Neural cell (in vitro differentiated cells): ENCODE results near the gene TRIM24. TPM values are rescaled to one million over a fixed set of nuclear protein-coding genes. Genes with fewer than 3 reads are reported as not detected.

Source experiments
- H2AFZ ChIP-seq: fragments of 200-600, 300-800 bp; sonication (generic), shearing (Covaris generic); 2 replicates; pipeline ENCODE4 v1.6.0; 2014; ENCODE audit warnings: low read depth, mild to moderate bottlenecking, antibody characterized with exemption, low read length, moderate library complexity
- H3F3A ChIP-seq: fragments of 200-600 bp; shearing (Covaris generic); 2 replicates; pipeline ENCODE4 v1.6.1; 2016; ENCODE audit warnings: mild to moderate bottlenecking, moderate library complexity, mixed read lengths, antibody characterized with exemption, low read length; ENCODE audit not compliant: insufficient read depth, poor library complexity, severe bottlenecking
- H3K27ac ChIP-seq: fragments of 200-600, 300-800 bp; sonication (generic), shearing (Covaris generic); 2 replicates; pipeline ENCODE4 v1.5.1; 2014; ENCODE audit warnings: mild to moderate bottlenecking, low read length, moderate library complexity
- H3K27me3 ChIP-seq: fragments of 300-800, 200-600 bp; sonication (generic), shearing (Covaris generic); 2 replicates; pipeline ENCODE4 v1.6.0; 2014; ENCODE audit warnings: mild to moderate bottlenecking, low read depth, low read length, moderate library complexity; ENCODE audit not compliant: insufficient read depth
- H3K36me3 ChIP-seq: fragments of 300-800, 200-600 bp; sonication (generic), shearing (Covaris generic); 2 replicates; pipeline ENCODE4 v1.5.1; 2014; ENCODE audit warnings: mild to moderate bottlenecking, antibody characterized with exemption, low read length, moderate library complexity; ENCODE audit not compliant: insufficient read depth
- H3K4me2 ChIP-seq: fragments of 300-800, 200-600 bp; sonication (generic), shearing (Covaris generic); 2 replicates; pipeline ENCODE4 v1.6.0; 2014; ENCODE audit warnings: mild to moderate bottlenecking, low read length
- H3K4me3 ChIP-seq: fragments of 300-800, 200-600 bp; sonication (generic), shearing (Covaris generic); 2 replicates; pipeline ENCODE4 v1.5.1; 2014; ENCODE audit warnings: mild to moderate bottlenecking, low read length, moderate library complexity
- H3K79me2 ChIP-seq: fragments of 200-600 bp; shearing (Covaris generic); replicated peaks from 2 replicates; pipeline ENCODE4 v1.6.0; 2014; ENCODE audit warnings: mild to moderate bottlenecking, low read length, moderate library complexity; ENCODE audit not compliant: insufficient read depth
- H3K9ac ChIP-seq: fragments of 300-800, 200-600 bp; sonication (generic), shearing (Covaris generic); 2 replicates; pipeline ENCODE4 v1.6.1; 2016; ENCODE audit warnings: mild to moderate bottlenecking, low read length, mixed read lengths
- H3K9me2 ChIP-seq: fragments of 200-600 bp; shearing (Covaris generic); 2 replicates; pipeline ENCODE4 v1.6.1; 2016; ENCODE audit warnings: mild to moderate bottlenecking, low read length, mixed read lengths; ENCODE audit not compliant: insufficient read depth
- H3K9me3 ChIP-seq: fragments of 200-600, 300-800 bp; sonication (generic), shearing (Covaris generic); 2 replicates; pipeline ENCODE4 v1.6.1; 2016; ENCODE audit warnings: mild to moderate bottlenecking, mixed run types, low read length, moderate library complexity, mixed read lengths
- H4K20me1 ChIP-seq: fragments of 200-600 bp; shearing (Covaris generic); 2 replicates; pipeline ENCODE4 v1.6.1; 2016; ENCODE audit warnings: mild to moderate bottlenecking, mixed run types; ENCODE audit not compliant: insufficient read depth
- EP300 ChIP-seq: fragments of 450-650 bp; conservative IDR thresholded peaks from 2 replicates; pipeline ENCODE4 v1.6.1; 2014; ENCODE audit warnings: antibody characterized with exemption, mild to moderate bottlenecking, moderate library complexity; ENCODE audit not compliant: poor library complexity, severe bottlenecking
- EZH2 ChIP-seq: fragments of 200-600, 300-800 bp; shearing (Covaris generic), sonication (generic); IDR thresholded peaks from 2 replicates; pipeline ENCODE4 v1.6.1; 2014; ENCODE audit warnings: antibody characterized with exemption, low read length, borderline replicate concordance, mild to moderate bottlenecking; ENCODE audit not compliant: insufficient read depth, poor library complexity, severe bottlenecking
- MXI1 ChIP-seq: fragments of 450-650 bp; conservative IDR thresholded peaks from 2 replicates; pipeline ENCODE4 v1.6.1; 2014; ENCODE audit warnings: antibody characterized with exemption, mild to moderate bottlenecking; ENCODE audit not compliant: poor library complexity, severe bottlenecking
- POLR2AphosphoS5 ChIP-seq: IDR thresholded peaks from 2 replicates; pipeline ENCODE4 v1.6.1; 2012
- RAD21 ChIP-seq: fragments of 450-650 bp; conservative IDR thresholded peaks from 2 replicates; pipeline ENCODE4 v1.6.1; 2014; ENCODE audit warnings: antibody characterized with exemption, mild to moderate bottlenecking, moderate library complexity
- SMC3 ChIP-seq: fragments of 450-650 bp; conservative IDR thresholded peaks from 2 replicates; pipeline ENCODE4 v1.6.1; 2014; ENCODE audit warnings: antibody characterized with exemption, mild to moderate bottlenecking, moderate library complexity; ENCODE audit not compliant: poor library complexity
- TAF1 ChIP-seq: IDR thresholded peaks from 2 replicates; pipeline ENCODE4 v1.6.1; 2012; ENCODE audit warnings: low read depth
- polyA plus RNA-seq: library from polyadenylated mRNA; depleted of rRNA; stranded (reverse); fragments of >200 nt; gene quantifications from 2 replicates; pipeline ENCODE4 v1.2.3, GENCODE V29; 2014
- TF ChIP-seq, protein P1 (sequence below): fragments of 450-650 bp; IDR thresholded peaks from 2 replicates; pipeline ENCODE4 v1.5.1; 2014; ENCODE audit warnings: antibody characterized with exemption, mild to moderate bottlenecking, moderate library complexity; ENCODE audit not compliant: poor library complexity, severe bottlenecking
- TF ChIP-seq, protein P2 (sequence below): IDR thresholded peaks from 2 replicates; pipeline ENCODE4 v1.6.1; 2012; ENCODE audit warnings: borderline replicate concordance

The TRIM24 gene
- polyA plus RNA-seq, 1 donor from 2014 or later = 47.1 TPM

DNA sequence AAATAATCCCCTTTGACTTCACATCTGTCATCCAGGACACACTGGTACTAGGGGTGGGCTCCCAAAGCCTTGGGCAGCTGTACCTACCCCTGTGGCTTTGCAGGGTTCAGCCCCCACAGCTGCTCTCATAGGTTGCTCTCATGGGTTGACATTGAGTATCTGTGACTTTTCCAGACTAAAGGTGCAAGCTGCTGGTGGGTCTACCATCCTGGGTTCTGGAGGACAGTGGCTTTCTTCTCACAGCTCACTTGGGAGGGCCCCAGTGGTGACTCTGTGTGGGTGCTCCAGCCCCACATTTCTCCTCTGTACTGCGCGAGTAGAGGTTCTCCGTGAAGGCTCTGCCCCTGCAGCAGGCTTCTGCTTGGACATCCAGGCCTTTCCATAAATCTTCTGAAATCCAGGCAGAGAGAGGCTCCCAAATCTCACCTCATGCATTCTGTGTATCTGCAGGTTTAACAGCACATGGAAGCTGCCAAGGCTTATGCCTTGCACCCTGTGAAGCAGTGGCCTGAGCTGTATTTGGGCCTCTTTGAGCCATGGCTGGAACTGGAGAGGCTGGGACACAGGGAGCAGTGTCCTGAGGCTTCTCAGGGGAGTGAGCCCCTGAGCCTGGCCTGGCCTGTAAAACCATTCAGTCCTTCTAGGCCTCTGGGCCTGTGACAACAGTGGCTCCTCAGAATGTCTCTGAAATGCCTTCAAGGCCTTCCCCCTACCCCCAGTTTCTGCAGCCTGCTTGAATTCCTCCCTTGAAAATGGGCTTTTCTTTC, 52.2 kb downstream of the TRIM24 start:
- no peaks in the 10 kb centered on the region for H3K27me3 ChIP-seq
- H3F3A ChIP-seq = no peaks in the 10 kb centered on the region
- H3K36me3 ChIP-seq = peaks cover 20% of the 10 kb centered on the region
- no peaks in the 10 kb centered on the region for H3K9me2 ChIP-seq
- no peak overlapping the region for H3K27ac ChIP-seq
- H3K79me2 ChIP-seq = peaks cover 84% of the 10 kb centered on the region
- no peaks in the 10 kb centered on the region for H4K20me1 ChIP-seq
- no peak overlapping the region for H3K9ac ChIP-seq
- H3K9me3 ChIP-seq = peaks cover 13% of the 10 kb centered on the region
- no peak overlapping the region for H3K4me2 ChIP-seq
- TF ChIP-seq, protein P1, sequence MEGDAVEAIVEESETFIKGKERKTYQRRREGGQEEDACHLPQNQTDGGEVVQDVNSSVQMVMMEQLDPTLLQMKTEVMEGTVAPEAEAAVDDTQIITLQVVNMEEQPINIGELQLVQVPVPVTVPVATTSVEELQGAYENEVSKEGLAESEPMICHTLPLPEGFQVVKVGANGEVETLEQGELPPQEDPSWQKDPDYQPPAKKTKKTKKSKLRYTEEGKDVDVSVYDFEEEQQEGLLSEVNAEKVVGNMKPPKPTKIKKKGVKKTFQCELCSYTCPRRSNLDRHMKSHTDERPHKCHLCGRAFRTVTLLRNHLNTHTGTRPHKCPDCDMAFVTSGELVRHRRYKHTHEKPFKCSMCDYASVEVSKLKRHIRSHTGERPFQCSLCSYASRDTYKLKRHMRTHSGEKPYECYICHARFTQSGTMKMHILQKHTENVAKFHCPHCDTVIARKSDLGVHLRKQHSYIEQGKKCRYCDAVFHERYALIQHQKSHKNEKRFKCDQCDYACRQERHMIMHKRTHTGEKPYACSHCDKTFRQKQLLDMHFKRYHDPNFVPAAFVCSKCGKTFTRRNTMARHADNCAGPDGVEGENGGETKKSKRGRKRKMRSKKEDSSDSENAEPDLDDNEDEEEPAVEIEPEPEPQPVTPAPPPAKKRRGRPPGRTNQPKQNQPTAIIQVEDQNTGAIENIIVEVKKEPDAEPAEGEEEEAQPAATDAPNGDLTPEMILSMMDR = no peak
- no peak overlapping the region for H2AFZ ChIP-seq
- no peak overlapping the region for H3K4me3 ChIP-seq

DNA sequence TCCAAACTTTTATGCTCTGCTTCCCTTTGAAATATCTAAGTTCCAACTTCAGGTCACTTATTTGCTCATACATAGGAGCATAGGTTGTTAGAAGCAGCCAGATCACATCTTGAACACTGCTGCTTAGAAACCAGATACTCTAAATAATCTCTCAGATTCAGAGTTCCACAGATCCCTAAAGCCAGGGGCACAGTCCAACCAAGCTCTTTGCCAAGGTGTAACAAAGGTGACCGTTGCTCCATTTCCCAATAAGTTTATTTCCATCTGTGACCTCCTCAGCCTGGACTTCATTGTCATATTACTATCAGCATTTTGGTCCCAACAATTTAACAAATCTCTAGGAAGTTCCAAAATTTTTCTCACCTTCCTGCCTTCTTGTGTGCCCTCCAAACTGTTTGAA, 52.8 kb downstream of the TRIM24 start:
- peaks cover 83% of the 10 kb centered on the region for H3K79me2 ChIP-seq
- H3K4me3 ChIP-seq = no peak overlapping the region
- H4K20me1 ChIP-seq = no peaks in the 10 kb centered on the region
- H3K9ac ChIP-seq = no peak overlapping the region
- H3K9me3 ChIP-seq = peaks cover 13% of the 10 kb centered on the region
- H3K9me2 ChIP-seq = no peaks in the 10 kb centered on the region
- no peak overlapping the region for H3K4me2 ChIP-seq
- no peak overlapping the region for H2AFZ ChIP-seq
- TF ChIP-seq TAF1 (no peak), EZH2 (no peak), EP300 (no peak), POLR2AphosphoS5 (no peak), MXI1 (no peak), RAD21 (no peak), SMC3 (no peak)
- TF ChIP-seq, protein P2, sequence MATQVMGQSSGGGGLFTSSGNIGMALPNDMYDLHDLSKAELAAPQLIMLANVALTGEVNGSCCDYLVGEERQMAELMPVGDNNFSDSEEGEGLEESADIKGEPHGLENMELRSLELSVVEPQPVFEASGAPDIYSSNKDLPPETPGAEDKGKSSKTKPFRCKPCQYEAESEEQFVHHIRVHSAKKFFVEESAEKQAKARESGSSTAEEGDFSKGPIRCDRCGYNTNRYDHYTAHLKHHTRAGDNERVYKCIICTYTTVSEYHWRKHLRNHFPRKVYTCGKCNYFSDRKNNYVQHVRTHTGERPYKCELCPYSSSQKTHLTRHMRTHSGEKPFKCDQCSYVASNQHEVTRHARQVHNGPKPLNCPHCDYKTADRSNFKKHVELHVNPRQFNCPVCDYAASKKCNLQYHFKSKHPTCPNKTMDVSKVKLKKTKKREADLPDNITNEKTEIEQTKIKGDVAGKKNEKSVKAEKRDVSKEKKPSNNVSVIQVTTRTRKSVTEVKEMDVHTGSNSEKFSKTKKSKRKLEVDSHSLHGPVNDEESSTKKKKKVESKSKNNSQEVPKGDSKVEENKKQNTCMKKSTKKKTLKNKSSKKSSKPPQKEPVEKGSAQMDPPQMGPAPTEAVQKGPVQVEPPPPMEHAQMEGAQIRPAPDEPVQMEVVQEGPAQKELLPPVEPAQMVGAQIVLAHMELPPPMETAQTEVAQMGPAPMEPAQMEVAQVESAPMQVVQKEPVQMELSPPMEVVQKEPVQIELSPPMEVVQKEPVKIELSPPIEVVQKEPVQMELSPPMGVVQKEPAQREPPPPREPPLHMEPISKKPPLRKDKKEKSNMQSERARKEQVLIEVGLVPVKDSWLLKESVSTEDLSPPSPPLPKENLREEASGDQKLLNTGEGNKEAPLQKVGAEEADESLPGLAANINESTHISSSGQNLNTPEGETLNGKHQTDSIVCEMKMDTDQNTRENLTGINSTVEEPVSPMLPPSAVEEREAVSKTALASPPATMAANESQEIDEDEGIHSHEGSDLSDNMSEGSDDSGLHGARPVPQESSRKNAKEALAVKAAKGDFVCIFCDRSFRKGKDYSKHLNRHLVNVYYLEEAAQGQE = no peak
- TF ChIP-seq, protein P1 = no peak
- no peaks in the 10 kb centered on the region for H3F3A ChIP-seq
- H3K27me3 ChIP-seq = no peaks in the 10 kb centered on the region
- H3K36me3 ChIP-seq = peaks cover 20% of the 10 kb centered on the region
- no peak overlapping the region for H3K27ac ChIP-seq
